Stimulated activated CD4-positive, alpha-beta T cell treated with anti-CD3 and anti-CD28 coated beads, Interleukin-1b, Interleukin-23, amount 100 ng/mL, for 4 hours (primary cell): Measurements from ENCODE around the gene ARMC2.

Source experiments
- DNase-seq, 2 donors: peaks; one replicate each; pipeline ENCODE4 v3.0.0-alpha.2; 2020; ENCODE audit warnings: low read depth in 2 of 2

ARMC2 gene

GRCh38 chr6:108988296-108988695, 140.1 kb downstream of the ARMC2 start:
- DNase-seq, result no peak

- DNase-seq, result no peak
Measured at GRCh38 chr6:108988765-108989164, 140.5 kb downstream of the ARMC2 start.

- DNase-seq, result no peak
Measured at GRCh38 chr6:108989700-108990099, 141.5 kb downstream of the ARMC2 start.

- no peak for DNase-seq
Measured at GRCh38 chr6:108993876-108994275, 145.7 kb downstream of the ARMC2 start.

- DNase-seq, result no peak
Measured at GRCh38 chr6:108995296-108995695, 147.1 kb downstream of the ARMC2 start.

GRCh38 chr6:108996208-108996607, 148.0 kb downstream of the ARMC2 start:
- no peak for DNase-seq

GRCh38 chr6:108998485-108998884, 150.3 kb downstream of the ARMC2 start:
- DNase-seq, result no peak

GRCh38 chr6:108999428-108999827, 151.2 kb downstream of the ARMC2 start:
- DNase-seq, result no peak

- DNase-seq, result no peak
Measured at GRCh38 chr6:109000289-109000688, 152.1 kb downstream of the ARMC2 start.

GRCh38 chr6:109001291-109001894, 153.2 kb downstream of the ARMC2 start:
- DNase-seq, result no peak

- DNase-seq, result no peak
Measured at GRCh38 chr6:109002051-109002697, 154.0 kb downstream of the ARMC2 start.

GRCh38 chr6:109002882-109003281, 154.7 kb downstream of the ARMC2 start:
- DNase-seq, result no peak

GRCh38 chr6:109006818-109007217, 158.6 kb downstream of the ARMC2 start:
- DNase-seq, result no peak

GRCh38 chr6:109007521-109007920, 159.3 kb downstream of the ARMC2 start:
- no peak for DNase-seq

GRCh38 chr6:109008054-109008453, 159.8 kb downstream of the ARMC2 start:
- DNase-seq, result no peak

- no peak for DNase-seq
Measured at GRCh38 chr6:109008537-109009235, 160.5 kb downstream of the ARMC2 start.

GRCh38 chr6:109009236-109009961, 161.2 kb downstream of the ARMC2 start:
- DNase-seq, result peak; percentile 84 to 90

- DNase-seq, result no peak
Measured at GRCh38 chr6:109009962-109010704, 161.9 kb downstream of the ARMC2 start.

- DNase-seq, result no peak
Measured at GRCh38 chr6:109010705-109011102, 162.5 kb downstream of the ARMC2 start.

- DNase-seq, result no peak
Measured at GRCh38 chr6:109013656-109014305, 165.6 kb downstream of the ARMC2 start.

GRCh38 chr6:109014606-109015005, 166.4 kb downstream of the ARMC2 start:
- DNase-seq, result no peak
